ENCODE results near the gene DGCR2. TPM values are rescaled to one million over a fixed set of nuclear protein-coding genes. Genes with fewer than 3 reads are reported as not detected.
A peak's percentile ranks its signal among the peaks of the same experiment; 100 is the strongest.

DGCR2 gene
- total RNA-seq, 1 experiment from 2014 or later = 62.2 TPM

DNA sequence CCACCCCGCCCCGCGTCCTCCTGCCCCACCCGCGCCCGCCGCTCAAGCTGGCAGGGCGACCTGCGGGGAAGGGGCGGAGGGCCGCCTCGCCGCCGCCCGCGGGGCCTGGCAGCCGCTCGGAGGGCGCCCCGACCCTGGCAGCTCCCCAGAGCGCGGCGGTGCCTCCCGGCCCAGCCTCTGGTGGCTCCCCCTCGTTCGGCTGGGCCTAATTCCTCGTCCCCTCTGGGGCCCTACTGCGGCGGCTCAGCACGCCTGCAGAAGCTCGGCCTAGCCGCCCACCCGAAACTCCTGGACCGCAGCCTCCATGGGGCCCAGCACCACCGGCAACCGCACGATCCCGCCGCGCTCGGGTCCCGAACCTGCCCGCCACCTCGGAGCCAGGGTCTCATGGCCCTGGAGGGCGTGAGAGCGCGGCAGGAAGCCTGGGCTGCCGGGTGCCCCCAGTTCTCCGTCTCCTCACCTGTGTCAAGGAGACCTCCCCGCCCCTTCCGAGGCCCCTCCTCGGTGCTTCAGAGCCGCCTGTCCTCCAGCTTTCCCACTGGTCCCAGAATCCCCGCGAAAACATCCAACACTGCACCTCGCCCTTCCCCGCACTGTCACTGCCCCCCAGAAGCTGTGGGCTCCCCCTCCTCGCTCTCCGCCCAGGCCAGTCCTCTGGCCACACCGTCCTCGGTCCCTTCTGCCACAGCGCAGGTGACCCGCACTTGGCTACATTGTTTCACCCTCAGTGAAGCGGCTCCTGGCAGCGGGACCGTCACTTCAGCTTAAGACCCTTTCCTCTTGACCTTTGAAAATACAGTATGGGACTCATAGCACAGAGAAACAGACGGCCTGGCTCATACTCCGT is 28.5 kb upstream of the DGCR2 start:
- H3K36me3 ChIP-seq = no peaks in the 10 kb centered on the region
- H3K4me3 ChIP-seq = no peak overlapping the region
- peaks cover 10% of the 10 kb centered on the region for H3K4me1 ChIP-seq (replicated peaks)
- H3K27me3 ChIP-seq (replicated peaks) = peaks cover 72% of the 10 kb centered on the region
- H3K27ac ChIP-seq = no peak overlapping the region
- H3K9me3 ChIP-seq (replicated peaks) = no peaks in the 10 kb centered on the region
- DNase-seq (ENCODE audit: low read depth in 1 of 2, low spot score in 2 of 2) = no peak

DNA sequence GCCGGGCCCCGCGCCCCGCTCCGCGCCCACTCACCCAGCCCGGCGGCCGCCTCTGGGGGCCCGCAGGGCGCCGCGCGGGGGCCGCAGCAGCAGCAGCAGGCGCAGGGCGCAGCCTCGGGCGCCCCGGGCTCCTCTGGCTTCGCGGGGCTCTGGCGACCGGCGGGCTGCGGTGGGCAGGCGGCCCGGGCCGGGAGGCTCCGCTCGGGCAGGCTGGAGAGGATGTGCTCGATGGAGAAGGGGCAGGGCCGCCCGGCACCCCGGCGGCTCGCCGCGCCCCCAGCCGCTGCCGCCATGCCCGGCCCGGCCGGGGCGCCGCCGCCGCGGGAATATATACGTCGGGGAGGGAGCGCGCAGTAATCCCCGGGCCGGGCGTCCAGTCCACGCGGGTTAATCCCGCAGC is 27.8 kb upstream of the DGCR2 start, which contains the start of gene GSC2:
Gene GSC2 (minus strand): TSS at position 302 of the 400 bp plus-strand sequence. CDS start 9 bp downstream, at position 293.
- peaks cover 10% of the 10 kb centered on the region for H3K4me1 ChIP-seq (replicated peaks)
- no peak within 1 kb of the TSS; the same call in 1 of the 2 replicates for H3K4me3 ChIP-seq
- H3K27me3 ChIP-seq (replicated peaks) = peaks cover 71% of the 10 kb centered on the region
- DNase-seq (ENCODE audit: low read depth in 1 of 2, low spot score in 2 of 2) = no peak
- no peaks in the 10 kb centered on the region for H3K36me3 ChIP-seq
- no peaks in the 10 kb centered on the region for H3K9me3 ChIP-seq (replicated peaks)
- H3K27ac ChIP-seq = no peak within 1 kb of the TSS

DNA sequence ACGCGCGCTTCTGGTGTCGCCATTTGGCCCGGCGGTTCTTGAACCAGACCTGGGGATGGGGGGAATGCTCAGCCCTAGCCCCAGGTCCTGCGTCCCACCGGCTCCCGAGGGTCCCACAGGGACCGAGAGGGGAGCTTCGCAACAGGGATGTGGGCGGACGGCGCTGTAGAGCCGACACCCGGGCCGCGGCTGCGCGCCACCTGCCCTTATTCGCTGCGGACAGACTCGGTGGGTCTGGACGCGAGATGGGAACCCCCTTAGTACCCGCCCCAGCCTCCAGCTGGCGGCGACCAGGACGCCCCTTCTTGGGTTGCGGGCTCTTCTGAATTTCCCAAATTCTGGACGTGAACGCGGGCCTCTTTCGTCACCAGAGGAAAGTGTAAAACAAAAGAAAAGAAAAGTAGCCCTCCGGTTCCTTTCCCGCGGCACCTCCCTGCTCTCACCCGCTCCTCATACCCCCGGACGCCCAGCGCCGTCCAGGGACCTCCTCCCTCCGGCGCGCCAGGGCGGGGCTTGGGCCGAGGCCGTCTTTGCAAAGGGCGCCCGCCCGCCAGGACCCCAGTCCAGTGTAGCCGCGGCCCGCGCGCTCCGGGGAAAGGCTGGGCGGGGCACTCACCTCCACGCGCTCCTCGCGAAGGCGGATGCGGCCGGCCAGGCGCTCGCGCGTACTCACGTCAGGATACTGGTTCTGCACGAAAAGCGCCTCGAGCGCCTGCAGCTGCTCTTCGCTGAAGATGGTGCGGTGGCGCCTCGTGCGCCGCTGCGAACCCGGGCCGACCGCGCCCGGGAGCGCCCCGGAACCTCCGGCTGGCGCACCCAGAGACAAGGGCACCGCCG is 27.1 kb upstream of the DGCR2 start:
- Histone ChIP-seq H3K9me3 (replicated peaks) (no peaks in the 10 kb centered on the region), H3K27ac (no peak overlapping the region), H3K4me1 (replicated peaks) (peaks cover 10% of the 10 kb centered on the region), H3K36me3 (no peaks in the 10 kb centered on the region), H3K27me3 (replicated peaks) (peaks cover 68% of the 10 kb centered on the region), H3K4me3 (no peak overlapping the region; the same call in 1 of the 2 replicates)
- no peak for DNase-seq (ENCODE audit: low read depth in 1 of 2, low spot score in 2 of 2)

DNA sequence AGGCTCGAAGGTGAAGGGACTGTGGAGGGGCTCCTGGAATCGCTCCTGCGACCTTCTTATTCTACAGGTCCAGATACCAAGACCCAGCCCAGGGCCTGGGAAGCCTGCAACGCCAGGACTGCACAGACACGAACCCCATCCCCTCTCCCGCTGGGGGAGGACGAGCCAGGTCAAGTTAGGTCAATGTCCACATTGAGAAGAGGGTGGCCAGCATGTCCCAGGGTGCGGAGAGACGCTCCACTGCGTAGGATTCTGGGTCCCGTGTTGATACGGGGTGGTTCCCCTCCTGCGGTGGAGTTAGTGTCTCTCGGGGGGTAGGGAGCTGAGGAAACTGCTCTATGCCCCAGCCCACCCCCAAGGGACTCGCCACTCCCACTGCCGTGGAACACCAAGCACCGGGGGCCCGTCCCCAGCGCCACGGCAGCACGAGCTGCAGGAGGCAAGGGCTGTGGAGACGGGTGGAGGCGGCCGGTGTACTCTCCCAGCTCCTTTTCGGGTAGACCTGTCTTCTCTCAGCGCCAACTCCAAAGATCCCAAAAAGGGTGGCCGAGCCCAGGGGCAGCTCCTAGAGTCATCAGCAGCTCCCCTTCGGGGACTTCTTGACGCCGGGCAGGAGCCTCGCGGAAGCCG is 26.3 kb upstream of the DGCR2 start:
- no peak overlapping the region for H3K27ac ChIP-seq
- no peak for DNase-seq (ENCODE audit: low read depth in 1 of 2, low spot score in 2 of 2)
- no peaks in the 10 kb centered on the region for H3K9me3 ChIP-seq (replicated peaks)
- H3K27me3 ChIP-seq (replicated peaks) = peaks cover 61% of the 10 kb centered on the region
- H3K4me1 ChIP-seq (replicated peaks) = peaks cover 12% of the 10 kb centered on the region
- no peaks in the 10 kb centered on the region for H3K36me3 ChIP-seq
- H3K4me3 ChIP-seq = no peak overlapping the region

DNA sequence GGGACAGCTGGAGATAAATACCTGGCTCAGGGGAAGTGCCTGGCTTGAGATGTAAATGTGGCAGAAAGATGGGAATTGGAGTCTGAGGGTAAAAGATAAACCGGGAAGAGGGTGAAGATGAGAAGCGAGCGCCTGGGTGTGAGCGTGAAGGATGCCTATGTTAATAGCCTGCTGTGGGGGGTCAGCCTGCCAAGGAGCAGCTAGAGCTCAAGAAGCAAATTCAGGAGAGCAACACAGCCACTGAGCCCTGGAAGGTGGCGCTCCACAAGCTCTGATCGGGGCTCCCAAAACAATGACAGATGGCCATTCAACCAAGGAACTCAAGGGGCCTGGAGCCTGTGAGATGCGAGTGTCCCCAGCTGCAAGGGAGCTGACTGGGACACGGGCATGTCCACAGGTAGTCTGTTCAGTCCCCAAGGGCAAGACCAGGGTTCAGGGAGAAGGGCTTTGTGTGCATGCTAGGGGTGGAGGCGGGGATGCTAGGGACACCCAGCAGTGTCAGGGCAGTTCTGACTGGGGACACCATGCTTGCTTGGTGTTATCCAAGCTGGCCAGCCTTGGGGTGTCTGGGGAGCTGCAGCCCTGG is 25.1 kb upstream of the DGCR2 start:
- Histone ChIP-seq H3K4me1 (replicated peaks) (peaks cover 14% of the 10 kb centered on the region), H3K4me3 (no peak overlapping the region), H3K27me3 (replicated peaks) (peaks cover 51% of the 10 kb centered on the region), H3K27ac (no peak overlapping the region), H3K36me3 (peaks cover 5% of the 10 kb centered on the region), H3K9me3 (replicated peaks) (no peaks in the 10 kb centered on the region)
- DNase-seq (ENCODE audit: low read depth in 1 of 2, low spot score in 2 of 2) = no peak

DNA sequence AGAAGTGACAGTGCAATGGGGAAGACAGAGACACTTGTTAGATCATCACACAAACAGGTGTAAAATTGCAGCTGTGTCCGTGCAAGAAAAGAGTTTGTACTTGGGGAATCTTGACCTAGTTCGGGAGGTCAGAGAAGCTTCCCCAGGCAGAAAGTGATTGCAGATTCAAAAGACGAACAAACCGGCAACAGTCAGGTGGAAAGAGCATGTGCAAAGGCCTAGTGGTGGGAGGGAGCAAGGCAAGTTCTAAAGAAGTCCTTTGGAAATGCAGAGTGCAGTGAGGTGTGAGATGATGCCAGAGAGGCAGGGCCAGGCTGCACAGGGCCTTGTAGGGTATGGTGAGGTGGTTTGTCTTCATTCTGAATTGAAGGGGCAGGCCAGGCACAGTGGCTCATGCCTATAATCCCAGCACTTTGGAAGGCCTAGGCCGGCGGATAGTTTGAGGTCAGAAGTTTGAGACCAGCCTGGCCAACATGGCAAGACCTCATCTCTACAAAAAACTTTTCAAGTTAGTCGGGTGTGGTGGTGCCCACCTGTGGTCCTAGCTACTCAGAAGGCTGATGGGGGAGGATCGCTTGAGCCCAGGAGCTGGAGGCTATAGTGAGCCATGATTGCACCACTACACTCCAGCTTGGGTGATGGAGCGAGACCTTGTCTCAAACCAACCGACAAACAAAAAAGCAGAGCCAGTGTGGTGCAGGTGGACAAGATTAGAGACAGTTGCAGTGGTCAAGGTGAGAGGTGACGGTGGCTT is 24.2 kb upstream of the DGCR2 start:
- peaks cover 14% of the 10 kb centered on the region for H3K36me3 ChIP-seq
- no peak for DNase-seq (ENCODE audit: low read depth in 1 of 2, low spot score in 2 of 2)
- H3K27me3 ChIP-seq (replicated peaks) = peaks cover 42% of the 10 kb centered on the region
- peaks cover 14% of the 10 kb centered on the region for H3K4me1 ChIP-seq (replicated peaks)
- H3K27ac ChIP-seq = no peak overlapping the region
- H3K4me3 ChIP-seq = no peak overlapping the region
- H3K9me3 ChIP-seq (replicated peaks) = no peaks in the 10 kb centered on the region

DNA sequence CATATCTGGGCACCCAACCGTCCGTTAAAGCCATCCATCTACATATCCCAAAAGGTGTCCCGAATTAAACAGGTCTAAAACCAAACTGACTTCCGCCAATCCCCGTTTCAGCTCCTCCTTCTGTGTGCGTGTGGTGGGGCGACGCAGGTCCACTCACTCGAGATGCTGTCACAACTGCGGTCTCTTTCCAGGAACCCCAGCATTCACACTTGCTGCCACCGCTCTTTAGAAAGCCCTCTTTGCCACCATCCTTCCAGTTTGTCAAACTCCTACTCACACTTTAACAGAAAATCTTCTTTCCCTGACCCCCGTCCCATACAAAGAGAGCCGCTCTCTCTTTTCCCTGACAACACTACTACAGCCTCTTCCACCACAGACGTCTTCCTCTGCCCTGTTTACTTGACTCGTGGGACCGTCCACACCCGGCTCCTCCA is 21.8 kb upstream of the DGCR2 start:
- Histone ChIP-seq H3K4me3 (peak overlapping the region; percentile 57), H3K27ac (peak overlapping the region; percentile 18; the same call in 1 of the 2 replicates), H3K36me3 (peaks cover 38% of the 10 kb centered on the region), H3K27me3 (replicated peaks) (peaks cover 23% of the 10 kb centered on the region), H3K4me1 (replicated peaks) (peaks cover 7% of the 10 kb centered on the region), H3K9me3 (replicated peaks) (no peaks in the 10 kb centered on the region)
- DNase-seq (ENCODE audit: low read depth in 1 of 2, low spot score in 2 of 2) = no peak

DNA sequence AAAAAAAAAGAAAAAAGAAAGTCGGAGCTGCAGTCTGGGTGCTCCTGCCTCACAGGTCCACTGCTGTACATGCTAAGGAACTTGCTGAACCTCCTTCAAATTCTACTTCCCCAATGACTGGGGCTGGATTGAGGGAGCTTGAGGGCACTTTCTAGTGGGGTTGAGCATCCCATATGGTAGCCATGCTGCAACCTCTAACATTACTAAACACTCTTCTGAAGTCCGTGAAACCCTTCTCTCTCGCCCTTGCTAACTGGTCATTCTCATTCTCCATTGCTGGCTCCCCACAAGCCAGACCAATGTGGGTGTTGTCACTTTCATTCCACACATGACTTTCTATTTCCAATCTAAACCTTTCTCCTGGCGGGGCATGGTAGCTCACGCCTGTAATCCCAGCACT is 21.0 kb upstream of the DGCR2 start:
- no peaks in the 10 kb centered on the region for H3K9me3 ChIP-seq (replicated peaks)
- H3K27me3 ChIP-seq (replicated peaks) = peaks cover 16% of the 10 kb centered on the region
- peak overlapping the region; percentile 57; the same call in 1 of the 2 replicates for H3K4me3 ChIP-seq
- peaks cover 46% of the 10 kb centered on the region for H3K36me3 ChIP-seq
- peaks cover 5% of the 10 kb centered on the region for H3K4me1 ChIP-seq (replicated peaks)
- no peak for DNase-seq (ENCODE audit: low read depth in 1 of 2, low spot score in 2 of 2)
- no peak overlapping the region for H3K27ac ChIP-seq

DNA sequence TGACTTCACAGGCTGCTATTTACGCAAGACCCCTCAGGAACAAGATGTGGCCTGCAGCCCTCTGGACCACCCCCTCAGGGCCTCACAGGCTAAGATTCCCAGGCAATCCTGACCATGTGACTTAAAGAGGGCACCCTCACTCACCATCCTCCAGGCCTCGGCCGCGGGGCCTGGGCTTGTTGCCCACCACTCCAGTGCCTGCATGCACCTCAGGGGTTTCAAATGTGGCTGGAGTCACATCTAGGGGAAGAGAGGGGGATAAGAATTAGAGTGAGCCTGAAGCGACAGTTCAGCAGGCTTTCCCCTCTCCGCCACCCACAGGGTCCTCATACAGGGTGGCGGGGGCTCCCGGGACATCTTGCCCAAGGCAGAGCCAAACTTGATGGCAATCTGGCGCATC is 20.2 kb upstream of the DGCR2 start:
- peaks cover 8% of the 10 kb centered on the region for H3K27me3 ChIP-seq (replicated peaks)
- no peak overlapping the region for H3K27ac ChIP-seq
- peaks cover 5% of the 10 kb centered on the region for H3K4me1 ChIP-seq (replicated peaks)
- H3K4me3 ChIP-seq = no peak overlapping the region
- H3K36me3 ChIP-seq = peaks cover 54% of the 10 kb centered on the region
- no peaks in the 10 kb centered on the region for H3K9me3 ChIP-seq (replicated peaks)
- no peak for DNase-seq (ENCODE audit: low read depth in 1 of 2, low spot score in 2 of 2)

DNA sequence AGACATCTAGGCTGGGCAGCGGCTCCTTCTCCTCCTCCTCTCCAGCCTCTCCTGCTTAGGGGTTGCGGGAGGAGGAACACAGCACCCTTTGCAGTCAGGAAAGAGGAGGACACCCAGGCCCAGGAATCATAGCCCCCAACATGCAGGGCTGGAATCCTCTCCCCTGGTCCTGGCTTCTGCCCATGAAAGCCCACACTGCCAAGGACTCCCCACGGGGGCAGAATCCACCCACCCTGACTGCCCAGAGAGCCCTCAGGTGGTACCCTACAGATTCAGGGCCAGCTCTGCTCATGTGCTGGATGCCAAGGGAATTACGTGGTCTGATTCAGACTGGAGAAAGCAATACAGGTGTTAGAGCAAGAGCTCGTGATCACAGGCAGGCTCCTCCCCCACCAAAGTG is 17.8 kb upstream of the DGCR2 start:
- DNase-seq (ENCODE audit: low read depth in 1 of 2, low spot score in 2 of 2) = no peak
- H3K4me3 ChIP-seq = no peak overlapping the region
- no peaks in the 10 kb centered on the region for H3K27me3 ChIP-seq (replicated peaks)
- H3K27ac ChIP-seq = no peak overlapping the region
- peaks cover 71% of the 10 kb centered on the region for H3K36me3 ChIP-seq
- H3K9me3 ChIP-seq (replicated peaks) = no peaks in the 10 kb centered on the region
- peaks cover 5% of the 10 kb centered on the region for H3K4me1 ChIP-seq (replicated peaks)

DNA sequence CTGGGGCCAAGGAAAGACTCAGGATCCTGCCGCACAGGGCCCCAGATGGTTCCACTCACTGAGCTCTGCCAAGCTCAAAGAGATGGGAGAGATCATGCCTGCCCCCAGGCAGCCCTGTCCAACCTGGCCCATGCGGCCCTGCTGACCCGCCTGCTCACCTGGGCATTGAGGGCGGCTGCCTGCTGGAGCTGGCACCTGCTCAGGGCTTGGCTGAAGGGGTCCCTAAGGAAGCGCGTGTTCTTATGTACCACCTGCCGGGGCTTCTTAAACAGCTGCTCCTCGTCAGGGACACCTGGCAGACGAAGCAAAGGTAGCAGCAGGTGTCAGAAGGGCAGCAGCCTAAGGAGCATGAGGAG is 16.8 kb upstream of the DGCR2 start:
- H3K36me3 ChIP-seq = peaks cover 81% of the 10 kb centered on the region
- peaks cover 5% of the 10 kb centered on the region for H3K4me1 ChIP-seq (replicated peaks)
- no peaks in the 10 kb centered on the region for H3K27me3 ChIP-seq (replicated peaks)
- H3K4me3 ChIP-seq = no peak overlapping the region
- H3K9me3 ChIP-seq (replicated peaks) = no peaks in the 10 kb centered on the region
- no peak overlapping the region for H3K27ac ChIP-seq
- DNase-seq (ENCODE audit: low read depth in 1 of 2, low spot score in 2 of 2) = no peak

DNA sequence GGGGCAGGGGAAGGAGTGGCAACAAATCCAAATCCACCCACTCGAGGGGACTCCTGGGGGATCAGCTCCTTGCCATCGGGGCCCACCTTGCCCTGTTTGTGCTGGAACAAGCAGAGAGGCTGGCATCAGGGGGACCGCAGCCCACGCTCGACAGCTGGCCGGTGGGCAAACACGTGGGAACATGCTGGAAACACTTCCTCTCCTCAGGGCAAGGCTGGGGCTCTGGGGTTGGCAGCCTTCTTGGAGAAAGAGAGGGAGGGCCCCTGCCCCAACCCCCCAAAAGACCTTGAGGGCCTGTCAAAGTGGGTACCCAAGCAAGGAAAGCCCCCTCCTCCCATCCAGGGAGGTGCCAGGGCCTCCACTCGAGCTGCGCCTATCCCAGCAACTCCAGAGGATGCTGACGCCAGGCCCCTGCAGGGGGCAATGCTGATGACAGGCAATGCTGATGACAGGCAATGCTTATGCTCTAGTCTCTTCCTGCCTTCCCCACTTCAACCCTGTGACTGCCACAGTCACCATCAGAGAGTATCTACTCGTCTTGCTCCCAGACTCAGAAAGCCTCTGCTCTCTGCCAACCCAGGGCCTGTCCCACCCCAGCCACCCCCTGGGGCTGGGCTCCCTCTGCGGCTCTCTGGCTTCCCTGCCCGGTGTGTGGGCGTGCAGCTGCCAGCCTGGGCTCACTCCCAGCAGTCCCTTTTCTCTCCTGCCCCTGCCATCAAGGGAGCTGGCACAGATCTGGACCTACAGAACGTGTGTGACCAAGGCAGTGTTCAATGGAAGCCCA is 16.2 kb upstream of the DGCR2 start:
- Histone ChIP-seq H3K27me3 (replicated peaks) (no peaks in the 10 kb centered on the region), H3K36me3 (peaks cover 87% of the 10 kb centered on the region), H3K4me3 (no peak overlapping the region), H3K4me1 (replicated peaks) (peaks cover 1% of the 10 kb centered on the region), H3K9me3 (replicated peaks) (no peaks in the 10 kb centered on the region), H3K27ac (no peak overlapping the region)
- no peak for DNase-seq (ENCODE audit: low read depth in 1 of 2, low spot score in 2 of 2)

All from SJSA1 (cell line).